GM21529 (cell line): ENCODE results near the gene CKB.

Source experiments
- ATAC-seq: cut with Tn5 transposase; IDR thresholded peaks from one replicate; pipeline ENCODE4 v1.9.1; 2021; ENCODE audit not compliant: unreplicated experiment

CKB gene

DNA sequence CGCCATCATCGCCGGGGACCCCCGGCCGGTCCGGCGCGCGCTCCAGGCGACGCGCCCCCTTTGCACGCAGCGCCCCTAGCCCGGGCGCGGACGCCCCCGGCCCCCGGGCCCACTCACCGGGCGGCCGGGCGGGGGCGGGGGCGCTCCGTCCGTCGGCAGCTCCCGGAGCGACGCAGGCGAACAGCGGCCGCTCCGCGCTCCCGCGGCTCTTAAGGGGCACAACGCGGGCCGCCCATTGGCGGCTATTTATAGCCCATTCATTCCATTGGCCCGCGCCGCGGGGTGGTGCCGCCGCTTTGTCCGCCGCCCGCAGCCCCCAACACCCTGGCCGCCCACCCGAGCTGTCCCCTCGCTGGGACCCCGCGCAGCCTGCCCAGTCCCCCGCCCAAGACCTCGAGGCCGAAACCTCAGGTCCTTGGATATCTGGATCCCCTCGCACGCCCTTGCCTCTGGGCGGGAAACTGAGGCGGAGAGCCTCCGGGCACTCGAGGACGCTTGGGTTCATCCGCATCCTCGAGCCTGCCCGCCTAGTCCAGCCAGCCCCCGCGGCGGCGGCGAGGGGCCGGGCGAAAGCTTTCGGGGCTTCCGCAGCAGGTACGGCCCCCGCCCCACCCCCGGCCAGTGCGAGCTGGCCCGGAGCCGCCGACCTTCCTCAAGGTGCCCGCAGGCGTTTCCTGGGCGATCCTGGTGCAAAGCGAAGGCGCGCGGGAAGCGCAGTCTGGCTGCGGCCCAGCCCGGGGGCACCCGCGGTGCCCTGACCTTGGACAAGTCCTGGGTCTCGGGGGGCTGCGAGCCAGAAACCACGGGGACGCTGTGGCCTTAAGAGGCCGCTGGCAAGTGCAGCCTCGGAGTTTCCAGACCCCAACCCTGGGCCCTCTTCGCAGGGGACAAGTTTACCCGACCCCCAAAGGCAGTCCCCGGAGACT, at the start of gene CKB:
TSS of gene CKB (minus strand) at position 182 of the 926 bp plus-strand sequence. CDS start 337 bp downstream, outside the sequence.
- ATAC-seq = no peak

DNA sequence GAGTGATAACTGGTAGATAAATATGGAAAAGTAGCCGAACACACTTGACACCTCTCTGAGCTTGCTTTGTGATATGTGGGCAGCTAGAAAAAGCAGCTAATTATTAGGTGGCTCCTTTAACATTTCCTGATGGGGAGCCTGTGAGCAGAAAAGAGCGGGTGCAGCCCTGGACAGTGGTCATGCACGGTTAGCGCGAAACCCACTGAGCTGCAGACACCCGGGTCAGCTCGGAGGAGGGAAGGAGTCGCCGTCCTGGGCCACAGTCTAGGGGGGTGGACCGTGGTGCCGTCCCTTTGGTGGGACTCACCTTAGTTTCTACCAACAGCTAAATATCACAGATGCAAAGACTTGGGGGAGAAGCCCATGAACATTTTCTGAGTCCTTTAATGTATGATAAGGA, 46.8 kb upstream of the CKB start:
- no peak for ATAC-seq

DNA sequence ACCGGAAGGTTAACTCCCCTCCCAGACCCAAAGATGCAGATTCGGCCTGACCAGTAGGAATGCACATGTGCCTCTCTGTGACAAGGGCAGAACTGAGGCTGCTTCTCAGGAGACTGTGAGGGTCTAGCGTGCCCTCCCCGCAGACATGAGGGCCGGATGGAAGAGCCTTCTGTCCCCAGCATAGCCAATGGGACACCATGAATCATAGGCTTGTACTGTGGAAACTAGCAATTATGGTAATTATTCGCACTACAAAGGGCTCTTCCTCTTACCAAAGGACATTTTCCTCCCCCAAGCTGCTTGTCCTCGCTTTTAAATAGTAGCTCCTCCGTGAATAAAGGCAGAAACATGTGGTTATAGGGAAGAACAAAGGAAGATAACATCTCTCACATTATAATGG, 46.3 kb upstream of the CKB start:
- no peak for ATAC-seq

DNA sequence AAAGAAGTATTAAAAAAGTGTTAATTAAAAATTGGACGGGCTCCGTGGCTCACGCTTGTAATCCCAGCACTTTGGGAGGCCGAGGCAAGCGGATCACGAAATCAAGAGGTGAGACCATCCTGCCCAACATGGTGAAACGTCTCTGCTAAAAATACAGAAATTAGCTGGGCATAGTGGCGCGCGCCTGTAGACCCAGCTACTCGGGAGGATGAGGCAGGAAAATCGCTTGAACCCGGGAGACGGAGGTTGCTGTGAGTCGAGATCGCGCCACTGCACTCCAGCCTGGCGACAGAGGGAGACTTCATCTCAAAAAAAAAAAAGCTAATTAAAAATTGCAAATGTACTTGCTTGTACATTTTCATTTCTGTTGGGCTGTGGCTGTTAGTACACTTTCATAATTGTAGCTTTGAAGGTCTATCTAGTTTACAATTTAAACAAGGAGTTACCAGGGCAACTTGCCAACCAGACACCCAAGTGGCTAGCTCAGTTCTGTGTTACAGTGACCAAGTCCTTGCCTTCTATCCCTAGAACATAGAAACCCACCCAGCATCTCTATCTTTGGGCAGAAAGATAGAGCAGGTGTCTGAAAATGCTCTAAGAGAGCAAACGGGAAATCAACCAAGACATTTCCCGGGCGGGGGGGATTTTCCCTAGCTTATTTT, 41.3 kb upstream of the CKB start:
- ATAC-seq = no peak

DNA sequence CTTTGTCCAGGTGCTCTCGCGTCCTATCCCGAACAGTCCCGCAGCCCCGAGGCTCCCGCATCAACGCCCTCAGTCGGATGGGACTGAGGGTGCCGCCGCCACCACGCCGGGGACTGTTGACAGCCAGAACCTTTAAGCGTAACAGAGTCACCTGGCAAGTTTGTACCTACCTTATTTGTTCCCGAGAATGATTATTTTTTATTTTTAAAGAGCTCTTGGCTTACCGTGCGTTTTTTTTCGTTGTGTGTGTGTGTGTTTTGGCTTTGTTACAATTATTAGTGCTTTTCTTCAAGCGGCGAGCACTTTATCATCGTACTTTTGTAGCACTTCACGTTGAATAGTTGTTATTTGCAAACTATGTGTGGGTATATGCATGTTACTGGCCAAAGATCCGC, 40.6 kb upstream of the CKB start:
- no peak for ATAC-seq

DNA sequence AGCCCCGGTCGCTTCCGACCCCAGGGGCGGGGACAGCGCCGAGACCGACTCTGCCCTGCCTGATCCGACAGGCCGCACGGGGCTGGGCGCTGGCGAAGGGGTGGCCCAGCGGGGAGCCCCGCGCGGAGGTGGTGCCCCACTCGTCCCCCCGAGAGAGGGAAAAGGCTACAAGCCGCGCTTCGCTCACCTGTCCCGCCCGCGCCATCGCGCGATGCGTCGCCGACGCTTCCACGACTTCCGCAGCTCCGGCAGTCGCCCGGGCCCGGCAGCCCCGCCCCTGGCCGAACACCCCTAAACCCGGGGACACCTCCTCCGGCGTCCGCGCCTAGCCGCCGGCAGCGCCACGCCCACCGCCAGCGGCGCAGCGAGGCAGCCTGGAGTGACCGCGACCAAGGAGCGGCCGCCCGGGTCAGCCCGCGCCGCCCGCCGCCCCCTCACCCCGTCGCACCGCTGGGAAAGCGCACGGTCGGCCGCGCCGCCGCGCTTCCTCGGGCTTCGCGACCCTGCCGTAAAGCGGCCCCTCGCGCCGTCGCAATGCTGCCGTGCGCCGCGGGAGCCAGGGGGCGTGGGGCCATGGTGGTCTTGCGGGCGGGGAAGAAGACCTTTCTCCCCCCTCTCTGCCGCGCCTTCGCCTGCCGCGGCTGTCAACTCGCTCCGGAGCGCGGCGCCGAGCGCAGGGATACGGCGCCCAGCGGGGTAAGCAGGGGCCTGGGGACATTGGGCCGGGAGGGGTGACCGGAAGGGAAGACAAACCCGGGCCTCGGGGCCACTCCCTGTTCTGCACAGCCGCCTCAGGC, 40.0 kb upstream of the CKB start, which contains the start of the genes BAG5 and COA8:
TSS of gene BAG5 (minus strand) at position 229 of the 797 bp plus-strand sequence. CDS start 1,493 bp downstream, outside the sequence.
TSS of gene COA8 (plus strand) at position 532 of the 797 bp plus-strand sequence. CDS start at position 574, 42 bp downstream.
- ATAC-seq = peak; percentile 73

DNA sequence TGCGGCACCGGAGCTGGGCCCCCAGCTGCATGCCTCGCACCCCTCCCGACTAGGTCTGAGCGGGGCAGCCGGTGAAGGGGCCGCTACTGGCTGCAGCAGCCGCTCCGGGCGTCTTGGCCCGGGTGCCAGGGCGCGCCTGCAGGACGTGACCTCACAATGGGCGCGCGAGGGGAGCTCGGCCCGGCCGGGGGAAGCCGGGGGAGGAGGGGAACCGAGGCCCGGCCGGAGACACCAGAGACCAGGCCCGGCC, 39.5 kb upstream of the CKB start:
- ATAC-seq = peak; percentile 33

DNA sequence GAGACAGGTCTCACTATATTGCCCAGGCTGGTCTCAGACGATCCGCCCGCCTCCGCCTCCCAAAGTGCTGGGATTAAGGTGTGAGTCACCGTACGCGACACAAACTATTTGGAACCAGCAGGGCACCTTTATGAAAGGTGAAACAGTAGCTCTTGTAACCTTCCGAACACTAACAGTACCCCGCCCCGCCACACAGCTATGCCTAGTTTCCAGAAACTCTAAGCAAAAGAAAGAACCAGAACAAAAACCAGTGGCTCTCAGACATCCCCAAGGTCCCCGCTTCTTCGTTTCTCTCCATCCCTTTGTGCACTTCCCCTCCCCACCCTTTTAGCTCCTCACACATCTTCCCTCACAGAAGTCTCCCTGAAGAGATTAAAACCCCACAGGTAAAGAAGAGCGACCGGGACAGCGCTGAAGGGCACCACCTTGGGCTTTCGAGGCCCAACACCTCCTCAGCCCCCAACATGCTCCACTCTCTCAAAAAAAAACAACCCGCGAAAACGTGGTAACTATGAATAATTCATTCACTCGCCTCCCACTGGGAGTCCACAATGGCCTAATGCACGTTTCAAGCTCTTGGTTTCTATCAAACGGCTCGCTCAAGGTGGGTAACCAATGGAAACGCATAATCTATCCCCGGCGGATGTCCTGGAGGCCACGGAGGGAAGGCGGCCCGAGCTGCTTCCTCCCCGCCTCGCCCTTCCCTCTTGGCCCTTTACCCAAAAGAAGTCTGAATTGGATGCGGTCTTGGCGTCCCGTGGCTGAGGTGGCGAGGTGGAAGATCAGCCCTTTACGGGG, 39.0 kb upstream of the CKB start:
- ATAC-seq = peak; percentile 35

DNA sequence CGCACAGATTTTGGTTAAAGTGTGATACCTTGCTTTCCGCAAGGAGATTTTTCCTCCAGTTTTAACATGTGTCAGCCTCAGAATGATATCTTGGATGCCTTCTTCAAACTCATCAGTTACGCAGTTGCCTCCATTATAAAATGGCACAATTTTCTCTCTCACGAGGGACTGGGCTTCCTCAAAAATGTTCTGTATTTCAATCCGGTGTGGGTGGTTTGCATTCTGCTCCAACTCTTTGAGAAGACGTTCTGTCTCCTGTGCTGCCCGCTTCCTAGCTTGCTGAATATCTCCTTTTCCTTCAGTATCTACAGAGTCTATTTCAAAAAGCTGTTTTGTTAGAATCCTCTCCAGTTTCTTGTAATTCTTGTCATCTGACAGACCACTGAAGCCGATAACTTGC, 38.1 kb upstream of the CKB start:
- no peak for ATAC-seq

DNA sequence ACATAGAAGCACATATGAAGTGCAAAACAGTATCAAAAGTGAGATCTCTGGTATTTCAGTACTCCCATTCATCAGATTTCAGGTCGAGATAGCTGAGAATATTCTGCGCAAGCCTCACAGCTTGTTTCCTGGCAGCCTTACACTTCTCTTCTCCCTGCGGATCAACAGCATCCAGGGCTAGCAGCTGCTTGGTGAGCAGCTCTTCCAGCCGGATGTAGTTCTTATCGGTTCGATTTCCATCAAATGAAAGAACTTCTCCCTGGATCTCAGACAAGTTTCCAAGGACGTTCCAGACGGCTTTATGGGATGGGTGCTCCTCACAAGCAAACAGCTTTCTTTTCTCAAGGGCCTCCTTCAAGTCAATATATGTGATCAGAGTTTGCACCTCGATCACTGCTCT, 37.1 kb upstream of the CKB start:
- no peak for ATAC-seq

DNA sequence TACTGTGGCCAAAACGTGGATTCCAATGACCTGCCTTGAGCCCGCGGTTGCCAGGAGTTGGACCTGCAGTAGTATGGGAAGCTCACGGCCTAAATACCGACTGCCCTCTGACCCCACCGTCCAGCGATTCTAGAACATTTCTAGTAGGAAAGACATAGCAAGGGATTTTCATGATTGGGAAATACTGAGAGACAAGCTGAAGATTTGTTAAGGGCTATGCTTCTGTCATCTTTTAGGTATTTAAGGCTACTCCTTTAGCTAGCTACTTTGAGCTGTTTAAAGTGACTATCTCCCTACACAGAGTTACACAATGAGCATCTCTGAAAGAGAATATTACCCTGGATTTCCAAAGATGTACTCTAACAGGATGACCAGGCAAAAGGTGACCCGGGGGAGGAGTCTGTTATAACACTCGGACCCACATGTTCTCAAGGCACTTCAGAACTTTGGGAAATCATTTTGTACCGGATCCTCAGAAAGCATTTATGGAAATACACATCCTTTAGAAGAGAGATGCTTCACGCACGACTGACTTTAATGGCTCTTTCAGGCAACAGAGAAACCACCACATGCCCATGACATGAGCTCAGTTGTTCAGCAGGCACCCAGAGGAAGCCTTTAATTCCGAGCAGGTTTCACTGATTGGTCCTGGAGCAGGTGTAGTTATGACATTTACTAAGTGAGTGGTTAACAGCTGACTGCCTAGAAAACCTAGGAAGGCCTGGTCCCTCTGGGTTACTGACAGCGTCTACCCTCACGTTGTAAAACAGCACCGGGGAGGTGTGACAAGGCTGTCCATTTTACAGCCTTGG, 35.6 kb upstream of the CKB start:
- ATAC-seq = no peak

DNA sequence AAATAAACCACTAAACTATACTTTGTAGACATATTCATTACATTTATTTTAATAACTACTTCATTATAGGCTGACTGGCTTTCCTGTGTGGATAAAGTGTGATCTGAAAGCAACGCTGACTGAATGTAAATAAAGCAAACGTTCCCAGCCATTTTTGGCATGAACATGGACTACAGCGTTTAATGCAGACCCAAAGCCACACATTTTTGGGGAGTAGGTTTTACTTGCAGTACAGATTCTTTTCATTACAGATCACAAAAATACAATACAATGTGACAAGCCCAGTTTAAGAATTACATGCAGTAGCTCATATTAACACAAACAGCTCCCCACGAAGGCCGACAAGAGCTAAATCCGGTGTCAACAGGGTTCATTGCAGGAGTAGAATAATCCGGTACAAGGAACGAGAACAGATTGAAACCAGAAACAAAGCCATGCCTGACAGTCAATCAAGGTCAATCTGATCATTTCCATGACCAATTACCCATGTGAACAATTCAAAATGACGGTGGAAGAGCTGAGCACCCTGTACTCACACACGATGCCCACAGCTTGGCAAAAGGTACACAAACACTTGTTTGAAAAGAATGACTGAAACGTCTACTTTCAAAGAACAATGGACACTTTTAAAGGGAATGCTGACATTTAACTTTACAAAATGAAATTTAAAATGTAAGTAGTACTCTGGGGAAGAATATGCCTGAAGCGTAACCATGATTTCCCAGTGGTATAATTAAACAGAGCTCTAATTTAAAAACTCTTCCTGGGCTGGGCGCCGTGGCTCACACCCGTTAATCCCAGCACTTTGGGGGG, 34.5 kb upstream of the CKB start:
- ATAC-seq = no peak

DNA sequence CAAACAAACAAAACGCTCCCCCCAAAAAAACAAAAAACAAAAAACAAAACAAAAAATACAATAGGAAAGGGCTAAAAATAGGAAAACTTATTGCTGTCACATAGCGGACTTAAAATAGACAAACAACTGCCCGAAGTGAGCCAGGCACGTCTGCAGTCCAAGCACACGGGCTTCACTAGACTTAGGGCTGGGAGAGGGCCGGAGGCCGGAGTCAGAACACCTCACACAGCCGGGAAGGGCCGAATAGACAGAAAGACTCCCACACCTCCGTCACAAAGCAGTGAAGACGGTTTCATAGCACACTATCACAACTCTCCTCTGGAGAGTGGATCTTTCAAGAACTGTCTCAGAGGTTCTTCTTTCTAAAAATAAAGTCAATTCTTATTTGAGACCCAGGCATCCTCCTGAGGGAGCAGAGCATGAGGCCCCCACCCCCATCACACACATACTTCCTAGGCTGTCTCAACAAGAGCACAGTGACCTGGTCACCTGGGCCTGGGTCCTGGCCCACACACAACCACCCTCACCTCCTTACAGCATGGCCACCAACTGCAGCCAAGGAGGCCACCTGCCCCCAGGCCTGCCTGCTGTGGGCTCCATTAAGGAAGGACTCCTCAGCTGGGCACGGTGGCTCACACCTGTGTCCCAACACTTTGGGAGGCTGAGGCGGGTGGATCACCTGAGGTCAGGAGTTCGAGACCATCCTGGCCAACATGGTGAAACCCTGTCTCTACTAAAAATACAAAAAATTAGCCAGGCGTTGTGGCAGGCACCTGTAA, 33.1 kb upstream of the CKB start:
- ATAC-seq = no peak

DNA sequence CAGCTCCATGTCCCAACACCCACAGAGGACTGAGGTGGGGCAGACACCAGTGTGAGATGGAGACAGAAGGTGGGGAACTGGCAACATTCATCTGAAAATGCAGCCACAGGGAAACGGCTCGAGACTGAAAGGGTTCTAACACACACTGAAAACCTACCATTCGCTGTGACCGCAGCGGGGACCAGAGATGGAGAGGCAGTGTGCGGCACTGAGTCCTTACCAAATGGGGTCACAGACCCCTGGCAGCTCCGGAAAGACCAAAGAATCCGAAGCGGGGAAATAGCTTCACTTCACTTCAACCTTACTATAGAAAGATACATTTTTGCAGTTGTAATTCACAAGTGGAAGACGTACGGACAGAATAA, 30.2 kb upstream of the CKB start:
- ATAC-seq = no peak

DNA sequence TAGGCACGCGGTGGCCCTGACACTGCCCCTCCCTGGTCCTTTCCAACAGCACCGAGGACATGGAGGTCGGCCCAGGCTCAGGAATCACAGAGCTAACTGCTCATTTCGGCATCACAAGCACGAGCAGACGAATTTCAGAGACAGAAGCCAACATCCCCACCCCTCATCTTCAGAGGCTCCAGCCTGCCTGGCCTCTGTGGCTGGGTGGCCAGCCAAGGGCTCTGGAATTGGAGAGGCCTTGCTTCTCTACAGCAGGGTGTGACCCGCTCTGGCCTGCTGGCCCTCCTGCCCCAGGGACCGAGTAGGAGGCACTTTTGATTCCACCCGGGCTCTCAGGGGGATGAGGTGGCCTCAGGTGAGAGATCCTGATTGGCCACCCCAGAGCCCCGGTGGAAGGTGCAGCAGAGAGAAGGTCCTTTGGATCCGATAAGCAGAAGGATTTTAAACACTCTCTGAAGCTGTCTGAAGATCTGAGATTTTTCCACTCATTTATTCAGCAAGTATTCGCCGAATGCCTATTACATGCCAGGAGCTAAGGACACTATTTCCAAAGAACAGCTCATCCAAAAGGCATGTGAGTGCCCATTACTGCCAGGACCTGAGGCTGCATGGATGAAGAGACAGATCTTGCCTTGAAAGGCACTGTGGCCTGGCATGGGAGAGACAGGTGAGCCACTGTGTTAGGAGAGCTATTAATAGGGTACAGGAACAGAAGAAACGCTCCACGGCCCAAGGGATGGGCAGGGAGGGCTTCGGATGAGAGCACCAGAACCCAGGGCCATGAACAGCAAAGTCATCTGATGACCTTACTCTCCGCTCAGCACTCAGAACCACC, 29.6 kb upstream of the CKB start:
- no peak for ATAC-seq

DNA sequence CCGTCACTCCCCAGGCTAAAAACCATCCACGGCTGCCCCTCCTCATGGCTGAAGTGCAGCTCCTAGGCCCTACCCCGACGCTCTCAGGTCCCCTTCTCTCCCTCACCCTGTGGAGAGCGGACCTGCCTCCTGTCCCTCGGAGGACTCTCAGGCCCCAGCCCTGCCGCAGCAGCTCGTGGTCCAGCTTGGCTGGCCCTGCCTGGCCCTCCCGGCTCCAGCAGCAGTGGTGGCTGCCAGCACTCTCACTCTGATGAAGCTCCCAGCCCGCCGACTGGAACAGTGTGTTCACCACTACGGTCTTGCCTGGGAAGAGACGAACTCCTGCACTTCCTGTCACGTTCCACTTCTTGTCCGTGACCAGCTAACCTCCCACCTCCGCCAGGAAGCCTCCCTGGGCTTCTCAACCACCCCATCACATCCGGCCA, 28.7 kb upstream of the CKB start:
- ATAC-seq = no peak
